GM12873 (cell line): ENCODE measurements around the gene PSMD1.

Experiments used
- CTCF ChIP-seq: IDR thresholded peaks from 2 replicates; pipeline ENCODE4 v1.5.1; 2012; ENCODE audit warnings: low read depth, mild to moderate bottlenecking, moderate library complexity, low read length, control low read depth; ENCODE audit not compliant: insufficient read depth; ENCODE audit errors: missing control alignments

The PSMD1 gene

DNA sequence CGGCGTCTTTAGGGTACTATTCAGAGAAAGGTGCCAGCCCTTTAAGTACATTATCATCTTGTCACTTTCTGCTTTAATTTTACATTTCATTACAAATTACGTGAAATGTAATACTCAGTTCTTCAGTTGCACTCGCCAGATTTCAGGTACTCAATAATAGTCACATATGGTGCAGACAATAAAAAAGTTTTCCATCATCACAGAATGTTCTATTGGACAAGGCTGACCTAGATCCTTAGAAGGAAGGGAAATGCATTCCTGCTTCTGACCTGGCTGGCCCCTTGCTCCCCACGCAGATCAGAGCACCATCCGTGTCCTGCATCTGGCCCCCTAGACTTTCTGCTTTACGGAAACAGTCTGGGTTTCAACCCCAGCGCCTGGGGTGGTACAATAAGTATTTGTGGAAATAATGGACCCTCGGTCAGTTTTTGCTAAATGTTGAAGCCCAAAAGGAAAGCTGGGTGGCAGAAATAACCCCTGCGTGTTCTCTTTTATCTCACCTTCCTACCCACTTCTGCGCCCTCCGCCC is 20.0 kb upstream of the PSMD1 start:
- TF ChIP-seq CTCF = no peak

DNA sequence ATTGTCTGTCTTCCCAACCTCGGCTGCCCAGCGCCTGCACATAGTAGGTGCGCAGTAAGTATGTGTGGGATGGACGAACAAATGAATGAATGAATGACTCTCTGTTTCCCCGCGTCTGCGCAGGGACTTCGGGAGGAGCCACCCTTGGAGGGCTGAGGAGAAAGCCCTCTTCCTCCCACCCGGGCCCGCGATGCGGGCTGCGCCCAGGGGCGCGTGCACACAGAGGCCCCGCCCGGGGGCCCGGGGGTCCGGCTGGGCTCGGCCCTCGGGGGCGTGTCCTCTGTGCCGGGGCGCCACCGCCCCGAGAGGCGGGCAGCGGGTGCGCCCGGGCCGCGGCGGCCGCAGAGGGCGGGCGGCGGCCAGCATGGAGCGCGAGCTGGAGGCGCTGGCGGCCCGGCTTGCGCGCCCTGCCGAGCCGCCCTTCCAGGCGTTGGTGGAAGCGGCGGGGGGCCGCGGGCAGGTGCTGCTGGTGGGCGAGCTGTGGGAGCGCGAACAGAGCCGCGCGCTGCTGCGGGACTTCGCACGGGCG is 19.4 kb upstream of the PSMD1 start, which contains the start of gene C2orf72:
Gene C2orf72, plus strand, starts transcription at position 322 of the 529 bp plus-strand sequence. Its CDS starts 43 bp downstream, at position 365.
- no peak for TF ChIP-seq CTCF

DNA sequence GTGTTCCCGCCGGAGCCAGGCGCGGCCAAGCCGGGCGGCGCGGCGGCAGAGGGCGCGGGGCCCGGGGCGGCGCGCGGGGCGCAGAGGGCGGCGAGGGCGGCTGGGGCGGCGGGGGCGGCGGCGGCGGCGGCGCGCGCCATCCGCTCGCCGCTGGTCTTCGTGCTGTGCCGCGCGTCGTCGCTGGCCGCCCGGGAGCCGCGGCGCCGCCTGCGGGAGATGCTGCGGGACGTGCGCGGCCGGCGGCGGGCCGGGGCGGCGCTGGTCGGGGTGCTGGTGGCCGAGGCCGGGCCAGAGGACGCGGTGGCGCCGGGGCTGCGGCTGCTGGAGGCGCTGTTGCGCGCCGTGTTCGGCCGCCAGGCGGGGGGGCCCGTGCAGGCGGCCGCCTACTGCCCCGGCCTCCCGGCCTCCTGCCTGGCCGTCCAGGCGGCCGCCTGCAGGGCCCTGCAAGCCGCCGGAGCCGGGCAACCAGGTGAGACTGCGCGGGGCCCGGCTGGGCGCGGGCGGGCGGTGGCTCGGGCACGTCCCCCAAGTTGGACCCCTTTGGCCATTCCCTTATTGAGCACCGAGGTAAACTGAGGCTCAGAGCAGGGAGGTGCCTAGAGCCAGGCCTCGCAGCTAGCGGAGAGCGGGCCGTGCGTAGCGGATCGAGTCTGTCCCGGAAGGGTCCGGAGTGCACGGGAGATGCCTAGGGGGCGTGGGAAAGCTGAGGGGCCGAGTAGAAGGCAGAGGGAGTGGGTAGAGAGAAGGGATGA is 18.8 kb upstream of the PSMD1 start:
- no peak for TF ChIP-seq CTCF

GRCh38 chr2:231038483-231039293 is 18.0 kb upstream of the PSMD1 start:
- no peak for TF ChIP-seq CTCF

DNA sequence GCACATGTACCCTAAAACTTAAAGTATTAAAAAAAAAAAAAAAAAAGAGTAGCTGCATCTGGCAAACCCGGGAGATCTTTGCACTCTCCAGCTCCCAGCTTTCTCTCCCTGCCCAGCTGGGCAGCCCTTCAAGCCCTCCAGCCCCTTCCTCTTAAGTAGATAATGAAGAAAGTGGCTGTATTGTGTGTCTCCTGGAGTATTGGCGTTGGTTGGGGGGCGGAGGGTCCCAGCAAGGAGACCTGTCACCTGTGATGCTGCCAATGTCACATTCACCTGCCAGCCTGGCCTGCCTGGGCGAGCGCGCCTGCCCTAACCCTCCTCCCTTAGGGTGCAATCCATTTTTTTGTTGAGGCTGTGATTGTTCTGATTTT is 17.4 kb upstream of the PSMD1 start:
- no peak for TF ChIP-seq CTCF

- no peak for TF ChIP-seq CTCF
These were observed 16.8 kb upstream of the PSMD1 start for GRCh38 chr2:231039821-231040364.
